Endothelial cell (in vitro differentiated cells): ENCODE data around the gene NUP62. TPM values are rescaled to one million over a fixed set of nuclear protein-coding genes. Genes with fewer than 3 reads are reported as not detected.
"Not testable (repeated sequence)": the region's sequence is repeated elsewhere in the genome, so short reads cannot be mapped to it uniquely, and the experiment has no call there.

Source experiments
- DNase-seq: peaks from one replicate; pipeline ENCODE4 v3.0.0; 2021; ENCODE audit warnings: low spot score
- H3K27ac Mint-ChIP-seq: one replicate; pipeline ENCODE4 v1.8.0; 2021; ENCODE audit warnings: mixed read lengths, inconsistent platforms; ENCODE audit not compliant: unreplicated experiment
- H3K27me3 Mint-ChIP-seq: one replicate; pipeline ENCODE4 v1.8.0; 2021; ENCODE audit warnings: mild to moderate bottlenecking, moderate library complexity, mixed read lengths, inconsistent platforms; ENCODE audit not compliant: unreplicated experiment
- H3K36me3 Mint-ChIP-seq: one replicate; pipeline ENCODE4 v1.8.0; 2021; ENCODE audit warnings: mild to moderate bottlenecking, low read depth, mixed read lengths, inconsistent platforms; ENCODE audit not compliant: unreplicated experiment
- H3K4me1 Mint-ChIP-seq: one replicate; pipeline ENCODE4 v1.8.0; 2021; ENCODE audit warnings: mild to moderate bottlenecking, mixed read lengths, inconsistent platforms; ENCODE audit not compliant: unreplicated experiment
- H3K4me3 Mint-ChIP-seq: one replicate; pipeline ENCODE4 v1.8.0; 2021; ENCODE audit warnings: mild to moderate bottlenecking, mixed read lengths, inconsistent platforms; ENCODE audit not compliant: unreplicated experiment
- H3K9me3 Mint-ChIP-seq: one replicate; pipeline ENCODE4 v1.8.0; 2021; ENCODE audit warnings: mixed read lengths, inconsistent platforms; ENCODE audit not compliant: unreplicated experiment
- CTCF ChIP-seq: fragments of 200-600 bp; sonication (generic); IDR thresholded peaks from one replicate; pipeline ENCODE4 v1.5.0; 2021; ENCODE audit warnings: antibody characterized with exemption; ENCODE audit not compliant: unreplicated experiment
- total RNA-seq: library from RNA; stranded (reverse); fragmentation: NEBNext Ultra II Directional; extraction: Animal tissue kit (Norgen Biotek cat#: 25700); gene quantifications from one replicate; pipeline ENCODE4 v1.2.1, GENCODE V29; 2021; ENCODE audit not compliant: unreplicated experiment

Gene NUP62
- total RNA-seq, 1 donor from 2014 or later: 60.9 TPM

- H3K9me3 Mint-ChIP-seq: no peaks in the 10 kb centered on the region
- no peak for TF ChIP-seq CTCF
- no peak overlapping the region for H3K4me3 Mint-ChIP-seq
- H3K27ac Mint-ChIP-seq: no peak overlapping the region
- no peak for DNase-seq
- peaks cover 5% of the 10 kb centered on the region for H3K27me3 Mint-ChIP-seq
- no peaks in the 10 kb centered on the region for H3K36me3 Mint-ChIP-seq
- H3K4me1 Mint-ChIP-seq: peaks cover 16% of the 10 kb centered on the region
These were observed 22.6 kb upstream of the NUP62 start for GRCh38 chr19:49951806-49952478.

- DNase-seq: no peak
- Mint-ChIP-seq H3K4me1 (peaks cover 16% of the 10 kb centered on the region), H3K27me3 (peaks cover 3% of the 10 kb centered on the region), H3K27ac (no peak overlapping the region), H3K36me3 (no peaks in the 10 kb centered on the region), H3K4me3 (no peak overlapping the region), H3K9me3 (no peaks in the 10 kb centered on the region)
- TF ChIP-seq CTCF: no peak
These were observed 21.7 kb upstream of the NUP62 start for GRCh38 chr19:49950956-49951526.

GRCh38 chr19:49950590-49950948 is 21.3 kb upstream of the NUP62 start:
- no peaks in the 10 kb centered on the region for H3K9me3 Mint-ChIP-seq
- no peak overlapping the region for H3K27ac Mint-ChIP-seq
- H3K4me3 Mint-ChIP-seq: no peak overlapping the region
- peaks cover 16% of the 10 kb centered on the region for H3K4me1 Mint-ChIP-seq
- no peak for DNase-seq
- TF ChIP-seq CTCF: no peak
- no peaks in the 10 kb centered on the region for H3K36me3 Mint-ChIP-seq
- peaks cover 3% of the 10 kb centered on the region for H3K27me3 Mint-ChIP-seq

- H3K27me3 Mint-ChIP-seq: peaks cover 3% of the 10 kb centered on the region
- no peak for TF ChIP-seq CTCF
- H3K27ac Mint-ChIP-seq: no peak overlapping the region
- DNase-seq: no peak
- no peaks in the 10 kb centered on the region for H3K9me3 Mint-ChIP-seq
- H3K36me3 Mint-ChIP-seq: no peaks in the 10 kb centered on the region
- H3K4me3 Mint-ChIP-seq: no peak overlapping the region
- peaks cover 16% of the 10 kb centered on the region for H3K4me1 Mint-ChIP-seq
These were observed 20.7 kb upstream of the NUP62 start for GRCh38 chr19:49949742-49950589.

GRCh38 chr19:49946415-49946814 is 17.1 kb upstream of the NUP62 start:
- Mint-ChIP-seq H3K27ac (no peak overlapping the region), H3K36me3 (no peaks in the 10 kb centered on the region), H3K9me3 (no peaks in the 10 kb centered on the region), H3K4me1 (peaks cover 2% of the 10 kb centered on the region), H3K4me3 (no peak overlapping the region), H3K27me3 (peaks cover 2% of the 10 kb centered on the region)
- no peak for TF ChIP-seq CTCF
- DNase-seq: no peak

GRCh38 chr19:49944567-49944966 is 15.3 kb upstream of the NUP62 start:
- H3K4me1 Mint-ChIP-seq, H3K36me3 Mint-ChIP-seq, H3K4me3 Mint-ChIP-seq, H3K27ac Mint-ChIP-seq, H3K27me3 Mint-ChIP-seq, DNase-seq, H3K9me3 Mint-ChIP-seq: not testable (repeated sequence)
